Endothelial cell (in vitro differentiated cells): Measurements from ENCODE around the gene TMEM38A. TPM values are rescaled to one million over a fixed set of nuclear protein-coding genes. Genes with fewer than 3 reads are reported as not detected.
"Not testable (repeated sequence)": the region's sequence is repeated elsewhere in the genome, so short reads cannot be mapped to it uniquely, and the experiment has no call there.

Experiments used
- DNase-seq: peaks from one replicate; pipeline ENCODE4 v3.0.0; 2021; ENCODE audit warnings: low spot score
- H3K27ac Mint-ChIP-seq: one replicate; pipeline ENCODE4 v1.8.0; 2021; ENCODE audit warnings: mixed read lengths, inconsistent platforms; ENCODE audit not compliant: unreplicated experiment
- H3K27me3 Mint-ChIP-seq: one replicate; pipeline ENCODE4 v1.8.0; 2021; ENCODE audit warnings: mild to moderate bottlenecking, moderate library complexity, mixed read lengths, inconsistent platforms; ENCODE audit not compliant: unreplicated experiment
- H3K36me3 Mint-ChIP-seq: one replicate; pipeline ENCODE4 v1.8.0; 2021; ENCODE audit warnings: mild to moderate bottlenecking, low read depth, mixed read lengths, inconsistent platforms; ENCODE audit not compliant: unreplicated experiment
- H3K4me1 Mint-ChIP-seq: one replicate; pipeline ENCODE4 v1.8.0; 2021; ENCODE audit warnings: mild to moderate bottlenecking, mixed read lengths, inconsistent platforms; ENCODE audit not compliant: unreplicated experiment
- H3K4me3 Mint-ChIP-seq: one replicate; pipeline ENCODE4 v1.8.0; 2021; ENCODE audit warnings: mild to moderate bottlenecking, mixed read lengths, inconsistent platforms; ENCODE audit not compliant: unreplicated experiment
- H3K9me3 Mint-ChIP-seq: one replicate; pipeline ENCODE4 v1.8.0; 2021; ENCODE audit warnings: mixed read lengths, inconsistent platforms; ENCODE audit not compliant: unreplicated experiment
- CTCF ChIP-seq: fragments of 200-600 bp; sonication (generic); IDR thresholded peaks from one replicate; pipeline ENCODE4 v1.5.0; 2021; ENCODE audit warnings: antibody characterized with exemption; ENCODE audit not compliant: unreplicated experiment
- total RNA-seq: library from RNA; stranded (reverse); fragmentation: NEBNext Ultra II Directional; extraction: Animal tissue kit (Norgen Biotek cat#: 25700); gene quantifications from one replicate; pipeline ENCODE4 v1.2.1, GENCODE V29; 2021; ENCODE audit not compliant: unreplicated experiment

TMEM38A gene
- total RNA-seq, 1 donor from 2014 or later, result 0.36 TPM

GRCh38 chr19:16688084-16688483, 27.1 kb downstream of the TMEM38A start:
- Mint-ChIP-seq H3K36me3 (no peaks in the 10 kb centered on the region), H3K4me1 (no peaks in the 10 kb centered on the region), H3K4me3 (no peak overlapping the region), H3K9me3 (no peaks in the 10 kb centered on the region), H3K27me3 (no peaks in the 10 kb centered on the region), H3K27ac (no peak overlapping the region)
- DNase-seq, result no peak
- no peak for TF ChIP-seq CTCF

GRCh38 chr19:16698914-16699313, 38.0 kb downstream of the TMEM38A start:
- TF ChIP-seq CTCF, result no peak
- Mint-ChIP-seq H3K27me3 (peaks cover 2% of the 10 kb centered on the region), H3K4me1 (no peaks in the 10 kb centered on the region), H3K27ac (no peak overlapping the region), H3K36me3 (no peaks in the 10 kb centered on the region), H3K4me3 (no peak overlapping the region), H3K9me3 (no peaks in the 10 kb centered on the region)
- DNase-seq, result no peak

- H3K36me3 Mint-ChIP-seq, result no peaks in the 10 kb centered on the region
- H3K9me3 Mint-ChIP-seq, result no peaks in the 10 kb centered on the region
- no peak for TF ChIP-seq CTCF
- no peak for DNase-seq
- H3K27me3 Mint-ChIP-seq, result peaks cover 2% of the 10 kb centered on the region
- no peaks in the 10 kb centered on the region for H3K4me1 Mint-ChIP-seq
- no peak overlapping the region for H3K27ac Mint-ChIP-seq
- no peak overlapping the region for H3K4me3 Mint-ChIP-seq
These were observed 41.2 kb downstream of the TMEM38A start for GRCh38 chr19:16702123-16702522.

- Mint-ChIP-seq H3K36me3 (no peaks in the 10 kb centered on the region), H3K4me3 (no peak overlapping the region), H3K4me1 (no peaks in the 10 kb centered on the region), H3K9me3 (no peaks in the 10 kb centered on the region), H3K27me3 (no peaks in the 10 kb centered on the region), H3K27ac (no peak overlapping the region)
- no peak for TF ChIP-seq CTCF
- DNase-seq, result no peak
These were observed 42.7 kb downstream of the TMEM38A start for GRCh38 chr19:16703677-16704076.

- H3K4me1 Mint-ChIP-seq, H3K36me3 Mint-ChIP-seq, DNase-seq, H3K27ac Mint-ChIP-seq, H3K4me3 Mint-ChIP-seq, H3K9me3 Mint-ChIP-seq, H3K27me3 Mint-ChIP-seq: not testable (repeated sequence)
These were observed 49.9 kb downstream of the TMEM38A start for GRCh38 chr19:16710870-16711269.

- H3K9me3 Mint-ChIP-seq, H3K36me3 Mint-ChIP-seq, H3K4me3 Mint-ChIP-seq, H3K27me3 Mint-ChIP-seq, H3K4me1 Mint-ChIP-seq, DNase-seq, H3K27ac Mint-ChIP-seq: not testable (repeated sequence)
These were observed 51.4 kb downstream of the TMEM38A start for GRCh38 chr19:16712295-16712694.
